ENCODE data around the gene CNTNAP1.

The CNTNAP1 gene

DNA sequence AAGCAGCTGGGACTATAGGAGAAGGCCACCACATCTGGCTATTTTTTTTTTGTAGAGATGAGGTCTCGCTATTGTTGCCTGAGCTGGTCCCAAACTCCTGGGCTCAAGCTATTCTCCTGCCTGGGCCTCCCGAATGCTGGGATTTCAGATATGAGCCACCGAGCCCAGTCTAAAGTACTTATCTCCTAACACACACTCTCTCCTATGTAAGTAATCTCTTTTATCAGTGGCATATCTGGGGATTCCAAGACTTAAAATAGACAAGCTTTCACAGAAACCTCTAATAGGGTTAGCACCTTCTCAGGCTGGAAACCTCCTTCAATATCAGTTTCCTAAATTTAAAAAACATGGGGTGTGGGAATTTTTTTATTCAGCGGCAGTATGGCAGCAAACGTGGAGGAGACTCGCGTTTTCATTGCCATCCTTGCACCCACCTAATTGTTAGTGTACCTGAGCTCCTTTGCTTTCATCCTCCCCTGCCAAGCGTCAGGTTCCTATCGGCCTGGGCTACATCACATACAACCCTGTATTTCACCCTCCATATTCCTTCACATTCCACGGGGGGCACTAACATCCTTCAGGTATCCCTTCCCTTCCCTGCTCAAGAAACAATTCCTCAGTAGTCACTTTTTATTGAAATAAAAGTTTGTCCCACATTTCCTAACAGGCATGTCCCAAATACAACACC, 61.4 kb downstream of the CNTNAP1 start:
- no peak for DNase-seq

GRCh38 chr17:42744283-42744805, 62.0 kb downstream of the CNTNAP1 start:
- peak; percentile 66 to 69 for DNase-seq

DNA sequence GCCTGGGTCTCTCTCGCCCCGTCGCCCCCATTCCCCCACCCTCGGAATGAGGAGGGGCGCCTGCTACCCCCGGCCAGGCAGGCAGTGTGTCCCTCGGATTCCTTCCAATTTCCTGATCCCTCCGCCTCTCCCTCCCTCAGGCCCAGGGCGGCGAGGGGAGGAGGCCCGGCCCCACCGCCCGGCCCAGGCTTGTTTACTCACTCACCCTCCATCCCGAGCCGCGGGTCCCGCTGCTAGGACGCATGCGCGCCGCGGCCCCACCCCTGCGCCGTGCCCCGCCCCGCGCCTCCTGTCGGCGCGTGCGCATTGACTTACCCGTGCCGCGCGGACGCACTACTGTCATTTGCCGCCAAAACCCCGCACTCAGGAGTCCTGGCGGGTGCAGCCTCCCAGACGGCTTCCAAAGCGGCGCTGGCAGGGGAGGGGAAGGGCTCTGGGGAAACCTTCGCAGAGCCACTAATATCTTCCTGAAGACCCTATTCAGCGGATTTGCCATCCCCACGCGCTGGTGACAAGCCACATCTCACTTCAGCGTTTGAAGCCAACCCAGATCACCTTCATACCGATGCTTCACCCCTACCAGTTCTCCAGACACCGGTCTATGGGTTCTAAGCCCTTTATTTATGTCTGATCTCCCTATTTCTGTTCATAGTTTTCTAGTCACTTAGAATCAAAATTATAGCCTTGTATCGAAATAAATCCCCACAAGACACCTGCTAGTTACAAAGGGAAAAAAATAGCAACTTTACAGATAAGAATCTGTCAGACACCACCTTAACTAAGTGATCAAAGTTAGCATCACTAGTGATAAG, 62.7 kb downstream of the CNTNAP1 start, which contains the start of gene EZH1:
TSS of gene EZH1 (minus strand) at position 235 of the 812 bp plus-strand sequence. CDS start 16,099 bp downstream, outside the sequence.
- DNase-seq: peak; percentile 79 to 91

- DNase-seq: no peak
These were observed 66.0 kb downstream of the CNTNAP1 start for GRCh38 chr17:42748202-42748907.

GRCh38 chr17:42748908-42749798, 66.8 kb downstream of the CNTNAP1 start:
- DNase-seq: no peak

Measured in NCI-H1930 (cell line).